ENCODE results near the gene PANK3.
"Not testable (repeated sequence)": the region's sequence is repeated elsewhere in the genome, so short reads cannot be mapped to it uniquely, and the experiment has no call there.

Gene PANK3

DNA sequence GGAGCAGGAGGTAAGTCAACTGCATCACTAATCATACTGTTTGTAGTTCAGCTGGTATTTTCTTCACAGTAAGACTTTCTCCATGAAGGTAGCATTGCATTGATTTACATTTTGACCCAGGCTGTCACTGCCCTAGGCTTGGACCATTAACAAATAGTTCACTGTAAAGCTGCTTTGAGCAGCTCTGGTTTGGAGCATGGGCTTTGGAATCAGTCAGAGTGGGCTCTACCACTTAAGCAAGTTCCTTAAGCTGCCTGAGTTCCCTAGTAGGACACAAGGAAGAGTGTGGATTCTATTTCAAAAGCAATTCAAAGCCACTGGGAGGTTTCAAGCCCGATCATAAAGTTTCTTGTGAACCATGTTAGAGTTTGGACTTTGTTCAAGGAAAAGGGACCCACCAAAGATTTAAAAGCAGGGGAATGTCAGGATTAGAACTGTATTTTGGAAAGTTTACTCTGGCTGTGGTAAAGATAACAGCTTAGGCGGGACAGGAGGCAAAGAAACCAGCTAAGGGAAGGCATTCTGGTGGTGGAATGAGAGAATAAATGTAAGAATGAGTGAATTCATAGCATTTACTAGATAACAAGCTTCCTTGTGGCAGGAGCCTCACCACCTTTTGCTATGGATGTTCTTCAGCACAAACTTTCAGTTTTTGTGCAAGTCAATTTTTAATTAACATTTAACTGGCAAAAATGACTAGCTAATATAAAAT is 12.3 kb upstream of the PANK3 start:
- DNase-seq, result no peak

DNA sequence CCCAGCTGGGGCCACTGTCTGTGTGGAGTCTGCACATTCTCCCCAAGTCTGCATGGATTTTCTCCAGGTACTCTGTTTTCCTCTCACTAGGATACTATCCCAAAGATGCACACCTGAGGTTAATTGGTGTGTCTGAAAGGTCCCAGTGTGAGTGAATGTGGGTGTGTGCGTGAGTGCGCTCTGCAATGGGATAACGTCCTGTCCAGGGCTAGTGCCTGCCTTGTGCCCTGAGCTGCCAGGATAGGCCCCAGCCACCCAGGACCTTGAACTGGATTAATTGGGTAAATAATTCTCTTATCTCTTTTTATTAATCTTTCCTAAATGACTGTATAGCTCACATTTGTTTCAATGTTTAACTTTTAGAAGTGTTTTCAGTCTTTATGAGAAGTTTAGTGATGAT is 11.5 kb upstream of the PANK3 start:
- no peak for DNase-seq

DNA sequence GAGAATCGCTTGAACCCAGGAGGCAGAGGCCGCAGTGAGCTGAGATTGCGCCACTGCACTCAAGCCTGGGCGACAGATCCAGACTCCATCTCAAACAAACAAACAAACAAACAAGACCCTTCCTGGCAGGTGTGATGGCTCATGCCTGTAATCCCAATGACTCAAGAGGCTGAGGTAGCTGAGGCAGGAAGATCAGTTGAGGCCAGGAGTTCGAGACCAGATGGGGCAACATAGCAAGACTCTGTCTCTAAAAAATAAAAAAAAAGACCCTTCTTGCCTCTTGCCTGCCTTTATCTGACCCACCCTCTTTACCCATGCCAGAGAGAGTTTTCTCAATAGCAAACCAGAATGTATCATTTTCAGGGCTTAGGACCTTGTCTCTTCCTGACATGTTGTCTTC is 8.8 kb upstream of the PANK3 start:
- DNase-seq, result no peak

DNA sequence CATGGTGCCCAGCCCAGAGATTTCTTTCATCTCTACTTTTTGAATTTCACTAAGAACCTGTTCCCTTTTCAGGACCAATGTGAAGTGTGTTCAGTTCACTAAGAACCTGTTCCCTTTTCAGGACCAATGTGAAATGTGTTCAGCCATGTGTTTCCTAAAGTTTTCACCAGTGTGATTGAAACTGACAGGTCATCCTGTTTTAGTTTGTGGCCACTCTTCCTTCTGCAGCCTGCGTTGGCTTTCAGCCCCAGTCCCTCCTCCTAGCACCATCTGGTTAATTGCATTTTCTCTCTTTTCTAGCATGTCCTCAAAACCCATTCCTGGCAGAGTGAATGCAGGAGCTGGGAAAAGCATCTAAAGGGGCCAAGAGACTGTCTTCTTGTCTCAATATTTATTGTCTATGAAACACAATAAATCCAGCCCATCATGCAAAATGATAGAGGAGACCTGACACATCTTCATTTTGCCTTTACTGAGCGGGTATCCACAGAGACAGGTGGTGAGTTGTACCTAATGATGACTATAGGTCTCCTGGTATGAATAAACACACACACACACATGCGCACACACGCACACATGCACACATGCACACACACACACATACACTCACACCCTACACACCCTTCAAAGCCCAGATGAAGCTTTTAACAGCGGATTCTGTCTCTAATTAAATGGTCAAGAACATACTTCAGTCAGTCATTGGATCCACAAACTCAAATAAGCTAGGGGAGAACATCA is 6.1 kb upstream of the PANK3 start:
- DNase-seq, result no peak

DNA sequence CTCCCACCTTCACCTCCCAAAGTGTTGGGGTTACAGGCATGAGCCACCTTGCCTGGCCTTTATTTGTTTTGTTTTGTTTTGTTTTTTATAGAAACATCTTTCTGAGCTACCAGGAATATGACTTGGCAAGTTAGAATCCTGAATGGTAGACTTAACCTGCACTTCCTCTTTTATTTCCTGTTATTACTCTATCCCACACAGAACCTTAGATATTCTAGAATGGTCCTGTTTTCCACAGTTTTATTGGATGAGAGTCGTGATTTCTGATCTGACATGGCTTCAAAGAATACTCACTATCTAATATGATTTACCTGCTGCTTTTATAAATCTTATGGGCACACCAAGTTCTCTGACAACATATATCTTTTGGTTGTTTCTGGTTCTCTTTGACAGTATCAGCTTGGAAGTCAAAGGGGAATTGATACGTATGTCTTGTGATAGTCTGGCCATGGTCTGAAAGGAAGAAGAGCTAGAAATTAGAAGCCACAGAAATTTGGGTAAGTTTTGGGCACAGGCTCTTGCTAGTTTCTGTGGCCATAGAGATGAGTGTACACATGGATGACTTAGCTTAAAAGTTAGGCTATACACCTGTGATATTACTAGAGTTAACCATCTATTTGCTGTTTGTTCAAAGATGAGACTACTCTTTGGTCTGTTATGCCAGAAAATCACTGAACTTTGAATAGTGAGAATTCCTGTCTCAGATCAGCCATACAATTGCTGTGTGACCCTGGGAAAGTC is 4.7 kb upstream of the PANK3 start:
- no peak for DNase-seq

DNA sequence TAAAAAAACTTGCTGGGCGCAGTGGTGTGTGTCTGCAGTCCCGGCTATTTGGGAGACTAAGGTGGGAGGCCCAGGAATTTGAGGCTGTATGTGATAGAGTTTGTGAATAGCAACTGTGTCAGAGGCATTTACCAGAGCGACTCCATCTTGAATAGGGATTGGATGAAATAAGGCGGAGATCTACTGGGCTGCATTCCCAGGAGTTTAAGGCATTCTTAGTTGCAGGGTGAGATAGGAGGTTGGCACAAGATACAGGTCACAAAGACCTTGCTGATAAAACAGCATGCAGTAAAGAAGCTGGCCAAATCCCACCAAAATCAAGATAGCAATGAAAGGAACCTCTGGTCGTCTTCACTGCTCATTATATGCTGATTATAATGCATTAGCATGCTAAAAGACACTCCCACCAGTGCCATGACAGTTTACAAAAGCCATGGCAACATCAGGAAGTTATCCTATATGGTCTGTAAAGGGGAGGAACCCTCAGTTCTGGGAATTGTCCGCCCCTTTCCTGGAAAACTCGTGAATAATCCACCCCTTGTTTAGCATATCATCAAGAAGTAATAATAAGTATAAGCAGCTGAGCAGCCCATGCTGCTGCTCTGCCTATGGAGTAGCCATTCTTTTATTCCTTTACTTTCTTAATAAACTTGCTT is 1.8 kb upstream of the PANK3 start:
- DNase-seq, result not testable (repeated sequence)

DNA sequence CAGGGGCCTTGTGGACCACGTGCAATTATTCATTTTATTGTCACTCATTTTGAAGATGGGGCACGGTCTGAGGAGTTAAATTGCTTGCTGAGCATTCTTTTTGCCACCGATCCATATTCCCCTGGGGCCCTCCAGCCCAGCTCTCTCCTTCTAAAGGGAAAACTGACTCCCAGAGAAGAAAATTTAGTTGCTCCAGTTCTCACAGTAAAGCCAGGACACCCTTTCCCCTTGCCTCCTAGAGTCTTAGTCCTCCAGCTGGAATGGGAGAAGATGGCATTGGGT is 1.0 kb upstream of the PANK3 start:
- no peak for DNase-seq

DNA sequence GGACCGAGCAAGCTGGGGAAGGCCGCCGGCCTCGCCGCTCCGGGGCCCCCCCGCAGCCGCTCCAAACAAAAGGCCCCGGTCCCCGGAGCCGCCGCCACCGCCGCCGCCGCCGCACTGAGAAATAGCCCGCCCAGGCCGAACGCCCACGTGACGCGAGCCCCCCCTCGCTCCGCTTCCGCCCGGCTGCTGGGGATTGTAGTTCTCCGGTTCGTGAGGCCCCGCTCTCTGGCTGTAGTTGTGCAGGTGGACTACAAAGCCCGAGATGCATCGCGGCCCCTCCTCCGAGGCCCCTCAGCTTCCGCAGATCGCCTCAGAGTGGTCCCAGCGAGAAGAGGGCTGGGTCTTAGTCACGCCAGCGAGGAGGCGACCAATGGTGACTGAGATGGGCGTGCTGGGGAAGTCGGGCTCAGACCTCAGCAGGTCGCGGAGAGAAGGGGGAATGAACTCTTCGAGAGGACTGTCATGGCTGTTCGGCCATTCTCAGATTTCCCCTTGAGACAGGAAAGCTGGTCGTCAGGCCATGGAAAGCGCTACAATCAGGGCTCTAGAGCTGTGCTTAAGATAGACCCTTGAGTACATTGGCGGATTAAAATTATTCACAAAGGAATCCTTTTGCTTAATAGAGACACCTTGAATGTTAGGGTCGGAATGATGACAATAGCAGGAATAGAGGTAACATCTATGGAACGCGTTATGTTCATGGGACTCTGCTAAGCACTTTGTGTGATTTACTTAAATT is 489 bp upstream of the PANK3 start:
- DNase-seq, result peak; percentile 86

DNA sequence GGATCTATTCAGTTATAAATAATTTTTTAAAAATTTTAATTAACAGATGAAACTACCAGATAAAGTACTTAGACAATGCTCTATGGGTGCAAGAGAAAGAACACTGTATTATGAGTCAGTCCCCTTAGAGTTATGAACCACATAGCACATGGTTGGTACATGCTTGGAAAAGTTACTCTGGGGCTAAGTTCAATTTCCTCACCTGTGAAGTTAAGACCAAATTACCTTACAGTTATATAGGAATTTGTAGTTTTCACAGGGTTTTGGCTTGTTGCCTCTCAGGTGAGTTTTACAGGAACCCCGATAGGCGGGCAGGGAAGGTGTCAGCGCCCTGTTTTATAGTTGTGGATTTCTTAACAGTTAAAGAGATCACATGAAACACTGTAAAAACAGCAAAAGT is 1.2 kb downstream of the PANK3 start:
- DNase-seq, result no peak

DNA sequence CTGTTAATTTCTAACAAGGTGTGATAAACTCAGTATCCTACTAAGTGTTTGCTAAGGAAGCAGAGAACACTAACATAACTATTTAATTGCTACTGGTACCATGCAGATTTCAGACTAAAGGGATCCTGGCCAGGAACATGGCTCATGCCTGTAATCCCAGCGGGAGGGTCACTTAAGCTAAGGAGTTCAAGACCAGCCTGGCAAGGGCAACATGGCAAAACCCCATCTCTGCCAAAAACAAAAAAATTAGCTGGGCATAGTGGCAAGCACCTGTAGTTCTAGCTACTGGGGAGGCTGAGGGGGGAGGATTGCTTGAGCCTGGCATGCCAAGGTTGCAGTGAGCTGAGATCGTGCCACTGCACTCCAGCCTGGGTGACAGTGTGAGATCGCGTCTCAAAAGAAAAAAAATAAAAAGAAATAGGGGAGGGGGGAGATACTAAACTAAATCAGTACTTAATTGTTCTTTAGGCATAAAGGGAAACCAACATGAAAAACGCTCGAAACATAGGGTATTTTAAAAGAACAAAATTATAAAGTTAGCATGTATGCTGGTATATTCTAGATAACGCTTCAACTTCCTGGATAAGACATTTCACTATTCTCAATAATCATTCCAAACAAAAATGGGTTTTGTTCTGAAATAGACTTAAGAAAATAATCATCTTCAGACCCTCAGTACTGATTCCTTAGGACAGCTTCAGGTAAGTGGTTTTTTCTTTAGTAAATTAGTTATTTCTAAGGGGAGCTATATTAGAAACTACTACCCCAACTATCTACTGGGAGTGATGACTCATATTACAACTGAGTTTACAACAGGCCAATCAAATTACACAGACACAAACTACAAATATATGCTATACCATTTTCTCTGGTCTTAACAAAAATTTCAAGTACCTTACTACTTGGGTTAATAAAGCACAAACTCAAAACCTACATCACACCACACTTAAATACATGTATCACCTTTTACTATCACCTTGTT is 3.5 kb downstream of the PANK3 start:
- DNase-seq, result no peak

DNA sequence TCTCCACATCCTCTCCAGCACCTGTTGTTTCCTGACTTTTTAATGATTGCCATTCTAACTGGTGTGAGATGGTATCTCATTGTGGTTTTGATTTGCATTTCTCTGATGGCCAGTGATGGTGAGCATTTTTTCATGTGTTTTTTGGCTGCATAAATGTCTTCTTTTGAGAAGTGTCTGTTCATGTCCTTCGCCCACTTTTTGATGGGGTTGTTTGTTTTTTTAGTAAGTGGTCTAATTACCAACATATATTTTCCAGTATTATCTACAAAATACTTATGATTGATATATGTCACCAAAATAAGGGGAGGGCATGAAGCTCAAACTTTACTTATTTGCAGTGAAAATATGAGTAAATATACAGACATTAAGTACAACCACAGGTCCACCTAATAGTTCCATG is 5.0 kb downstream of the PANK3 start:
- DNase-seq, result not testable (repeated sequence)

DNA sequence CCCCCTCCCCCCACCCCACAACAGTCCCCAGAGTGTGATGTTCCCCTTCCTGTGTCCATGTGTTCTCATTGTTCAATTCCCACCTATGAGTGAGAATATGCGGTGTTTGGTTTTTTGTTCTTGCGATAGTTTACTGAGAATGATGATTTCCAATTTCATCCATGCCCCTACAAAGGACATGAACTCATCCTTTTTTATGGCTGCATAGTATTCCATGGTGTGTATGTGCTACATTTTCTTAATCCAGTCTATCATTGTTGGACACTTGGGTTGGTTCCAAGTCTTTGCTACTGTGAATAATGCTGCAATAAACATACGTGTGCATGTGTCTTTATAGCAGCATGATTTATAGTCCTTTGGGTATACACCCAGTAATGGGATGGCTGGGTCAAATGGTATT is 5.5 kb downstream of the PANK3 start:
- DNase-seq, result not testable (repeated sequence)

DNA sequence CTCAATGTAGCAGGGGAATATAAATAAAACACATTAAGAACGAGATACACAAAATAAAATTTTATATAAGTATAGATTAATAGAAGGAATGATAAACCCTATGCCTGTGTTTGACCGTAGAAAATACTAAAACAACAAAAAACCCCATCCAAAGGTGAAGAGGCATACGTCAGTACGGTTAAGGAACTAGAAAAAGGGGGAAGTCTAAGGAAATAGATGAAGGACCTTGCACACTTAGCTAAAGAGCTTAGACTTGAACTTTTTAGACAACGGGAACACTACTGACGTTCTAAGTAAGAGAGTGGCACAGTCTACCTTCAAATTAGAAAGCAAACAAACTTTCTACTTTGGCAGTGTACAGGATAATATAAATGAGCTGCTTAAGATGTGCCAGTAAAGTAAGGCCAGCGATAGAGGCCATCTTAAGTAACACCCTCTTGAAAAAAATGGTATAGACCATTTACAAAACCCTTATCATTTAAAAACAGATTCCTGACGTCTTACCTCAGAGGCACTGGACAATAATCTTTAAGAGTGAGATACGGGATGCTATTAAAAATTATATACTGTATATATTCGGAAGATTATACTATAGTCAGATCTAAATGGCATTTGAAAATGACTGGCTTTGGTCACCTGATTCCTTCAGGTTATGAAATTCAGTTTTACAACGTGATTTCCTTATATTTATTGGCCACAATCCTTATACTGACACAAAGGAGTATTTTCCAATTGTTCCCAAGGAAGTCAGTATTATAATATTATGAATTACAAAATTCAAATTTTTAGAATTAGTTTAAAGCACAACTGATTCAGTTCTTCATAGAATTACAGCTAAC is 8.5 kb downstream of the PANK3 start:
- no peak for DNase-seq

DNA sequence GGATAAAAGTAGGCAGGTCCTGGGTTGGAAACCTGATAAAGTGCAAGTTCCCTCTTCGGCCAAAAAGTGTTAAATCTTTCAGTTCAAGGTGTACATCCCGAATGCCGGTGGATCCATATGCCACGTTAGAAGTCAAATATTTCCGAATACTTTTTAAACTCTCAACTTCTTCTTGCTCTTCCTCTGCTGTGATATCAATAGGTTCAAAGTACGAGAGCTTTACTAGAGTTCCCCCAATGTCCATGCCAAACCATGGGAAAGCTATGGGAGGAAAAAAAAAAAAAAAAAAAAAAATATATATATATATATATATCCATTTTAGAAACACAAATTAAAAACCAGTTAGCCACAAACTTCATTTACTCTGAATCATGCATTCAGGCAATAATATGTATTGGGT is 10.4 kb downstream of the PANK3 start:
- no peak for DNase-seq

DNA sequence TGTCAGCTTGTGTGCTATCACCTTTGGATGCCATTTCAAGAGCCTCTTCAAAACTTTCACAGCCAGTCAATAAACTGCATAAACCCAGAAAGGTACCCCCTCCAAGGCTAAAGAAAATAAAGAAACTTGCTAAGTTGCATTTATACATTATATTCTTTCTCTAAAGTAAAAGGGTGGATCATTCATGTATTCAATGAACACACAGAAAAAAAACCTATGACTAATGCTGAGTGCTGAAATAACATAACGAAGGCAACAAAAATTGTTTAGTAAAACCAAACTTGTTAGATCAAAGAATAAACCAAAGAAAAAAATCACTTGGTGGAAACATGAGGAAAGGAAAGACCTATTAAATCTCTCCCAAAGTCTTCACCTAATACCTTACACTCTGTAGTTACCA is 15.2 kb downstream of the PANK3 start:
- DNase-seq, result no peak

DNA sequence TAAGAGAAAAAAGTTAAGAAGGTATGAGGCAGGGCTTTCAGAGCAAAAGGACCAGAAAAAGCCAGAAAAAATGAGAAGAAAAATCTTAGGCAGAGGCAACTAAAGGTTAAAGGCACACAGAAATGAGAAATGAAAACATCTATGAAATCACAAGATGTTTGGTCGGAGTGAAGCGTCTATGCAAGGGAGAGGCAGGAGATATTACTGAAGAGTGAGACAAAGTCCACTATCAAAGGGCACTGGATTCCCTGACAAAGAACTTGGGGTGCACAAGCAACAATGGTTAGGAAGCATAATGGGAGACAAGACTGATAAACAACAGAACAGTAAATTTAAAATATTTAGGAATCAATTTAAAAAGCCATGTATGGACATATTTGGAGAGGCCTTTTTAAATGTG is 16.9 kb downstream of the PANK3 start:
- no peak for DNase-seq

DNA sequence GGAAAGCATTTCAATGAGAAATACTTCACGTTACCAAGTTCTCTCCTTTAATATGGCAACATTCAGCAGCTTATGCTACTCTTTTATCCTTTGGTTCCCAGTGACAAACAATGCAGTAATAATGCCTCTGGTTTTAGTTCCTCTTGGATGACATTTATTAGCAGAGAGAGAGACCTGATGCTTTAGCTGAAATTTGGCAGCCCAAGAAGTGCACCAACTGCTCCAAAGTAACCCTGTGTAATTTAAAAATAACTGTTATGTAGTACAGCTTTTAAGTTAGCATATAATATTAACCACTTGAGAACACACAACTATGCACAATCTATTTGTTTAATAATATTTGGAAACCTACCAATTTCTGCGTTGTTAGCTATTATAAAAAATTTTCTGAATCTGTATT is 21.8 kb downstream of the PANK3 start:
- DNase-seq, result no peak

DNA sequence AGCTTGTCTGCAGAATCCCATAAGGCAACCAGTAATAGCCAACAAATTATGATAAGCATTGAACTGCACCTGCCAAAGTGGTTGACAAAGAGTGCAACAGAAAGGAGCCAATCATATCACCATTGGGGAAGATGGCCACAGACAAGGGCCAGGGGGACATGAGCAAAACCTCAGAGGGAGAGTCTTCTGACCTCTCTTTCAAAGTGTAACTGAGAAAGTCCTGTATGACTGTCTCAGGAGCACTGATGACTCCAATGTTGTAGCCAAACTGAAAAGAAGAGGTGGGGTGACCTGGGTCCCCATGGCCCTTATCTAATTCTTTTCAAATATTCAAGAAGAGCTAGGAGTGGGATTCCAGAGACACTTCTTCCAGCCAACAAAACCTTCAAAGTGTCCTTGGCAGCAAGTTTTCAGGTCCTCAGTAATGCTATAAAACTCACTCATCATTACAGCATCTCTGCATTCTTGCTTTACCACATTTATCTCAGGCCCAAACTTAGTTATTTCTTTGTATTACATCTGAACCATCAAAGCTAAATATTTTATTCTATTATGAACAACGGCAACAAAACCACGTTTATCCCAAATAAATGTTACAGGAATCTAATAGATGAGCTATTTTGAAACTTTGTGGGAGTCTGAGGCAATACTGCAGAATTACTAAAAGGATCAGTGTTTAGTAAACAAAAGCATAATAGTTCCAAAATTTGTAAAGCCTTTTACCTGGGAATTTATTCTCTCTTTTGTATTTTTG is 25.6 kb downstream of the PANK3 start:
- no peak for DNase-seq

DNA sequence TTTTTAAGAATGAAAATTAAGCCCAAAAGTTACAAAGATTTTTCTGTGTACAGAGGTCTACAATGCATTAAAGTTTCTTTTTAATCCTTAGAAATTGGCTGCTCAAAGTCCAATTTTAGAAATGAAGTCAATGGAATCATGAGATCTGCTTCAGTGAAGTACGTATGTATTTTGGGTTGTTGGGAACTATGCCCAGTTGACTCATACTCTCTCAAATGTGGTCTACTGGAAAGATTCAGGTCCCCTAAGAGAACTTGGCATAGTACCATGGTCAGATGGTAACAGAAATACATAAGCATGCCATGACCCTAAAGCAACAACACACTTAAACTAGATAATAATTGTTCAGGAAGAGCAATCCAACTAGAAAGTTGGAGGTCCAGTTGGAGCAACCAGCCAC is 27.0 kb downstream of the PANK3 start:
- no peak for DNase-seq

DNA sequence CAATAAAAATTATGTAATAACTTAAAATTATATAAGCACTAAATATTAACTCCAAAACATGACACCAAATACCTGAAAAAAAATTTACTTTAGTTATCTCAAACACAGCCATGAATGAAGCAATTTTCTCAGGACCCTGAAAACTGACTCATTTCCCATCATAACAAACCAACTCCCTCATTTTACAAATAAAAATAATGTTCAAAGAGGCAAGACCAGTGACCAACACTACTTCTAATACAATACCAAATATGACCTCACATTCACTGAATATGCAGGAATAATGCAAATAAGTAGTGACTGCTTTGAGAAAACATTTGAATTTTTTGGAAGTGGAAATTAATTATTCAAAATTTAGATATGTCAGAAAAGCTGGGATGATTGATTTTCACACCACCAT is 28.5 kb downstream of the PANK3 start:
- DNase-seq, result no peak
